Fibroblast of skin of right biceps (primary cell): ENCODE measurements around the gene RHBG.
"Not testable (repeated sequence)": the region's sequence is repeated elsewhere in the genome, so short reads cannot be mapped to it uniquely, and the experiment has no call there.

Experiments used
- DNase-seq: peaks from one replicate; pipeline ENCODE4 v3.0.0-alpha.2; 2013

RHBG gene, protein sequence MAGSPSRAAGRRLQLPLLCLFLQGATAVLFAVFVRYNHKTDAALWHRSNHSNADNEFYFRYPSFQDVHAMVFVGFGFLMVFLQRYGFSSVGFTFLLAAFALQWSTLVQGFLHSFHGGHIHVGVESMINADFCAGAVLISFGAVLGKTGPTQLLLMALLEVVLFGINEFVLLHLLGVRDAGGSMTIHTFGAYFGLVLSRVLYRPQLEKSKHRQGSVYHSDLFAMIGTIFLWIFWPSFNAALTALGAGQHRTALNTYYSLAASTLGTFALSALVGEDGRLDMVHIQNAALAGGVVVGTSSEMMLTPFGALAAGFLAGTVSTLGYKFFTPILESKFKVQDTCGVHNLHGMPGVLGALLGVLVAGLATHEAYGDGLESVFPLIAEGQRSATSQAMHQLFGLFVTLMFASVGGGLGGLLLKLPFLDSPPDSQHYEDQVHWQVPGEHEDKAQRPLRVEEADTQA

GRCh38 chr1:156368889-156369684, at the start of gene RHBG:
TSS of gene RHBG (plus strand) at chr1:156369211. CDS start at chr1:156369250, 39 bp downstream.
- no peak for DNase-seq

GRCh38 chr1:156319664-156320063, 49.3 kb upstream of the RHBG start:
- peak; percentile 19 for DNase-seq

- no peak for DNase-seq
These were observed 48.5 kb upstream of the RHBG start for GRCh38 chr1:156320560-156320959.

- peak; percentile 25 for DNase-seq
These were observed 45.8 kb upstream of the RHBG start for GRCh38 chr1:156323179-156323578.

GRCh38 chr1:156336242-156336641, 32.8 kb upstream of the RHBG start:
- DNase-seq, result no peak

DNA sequence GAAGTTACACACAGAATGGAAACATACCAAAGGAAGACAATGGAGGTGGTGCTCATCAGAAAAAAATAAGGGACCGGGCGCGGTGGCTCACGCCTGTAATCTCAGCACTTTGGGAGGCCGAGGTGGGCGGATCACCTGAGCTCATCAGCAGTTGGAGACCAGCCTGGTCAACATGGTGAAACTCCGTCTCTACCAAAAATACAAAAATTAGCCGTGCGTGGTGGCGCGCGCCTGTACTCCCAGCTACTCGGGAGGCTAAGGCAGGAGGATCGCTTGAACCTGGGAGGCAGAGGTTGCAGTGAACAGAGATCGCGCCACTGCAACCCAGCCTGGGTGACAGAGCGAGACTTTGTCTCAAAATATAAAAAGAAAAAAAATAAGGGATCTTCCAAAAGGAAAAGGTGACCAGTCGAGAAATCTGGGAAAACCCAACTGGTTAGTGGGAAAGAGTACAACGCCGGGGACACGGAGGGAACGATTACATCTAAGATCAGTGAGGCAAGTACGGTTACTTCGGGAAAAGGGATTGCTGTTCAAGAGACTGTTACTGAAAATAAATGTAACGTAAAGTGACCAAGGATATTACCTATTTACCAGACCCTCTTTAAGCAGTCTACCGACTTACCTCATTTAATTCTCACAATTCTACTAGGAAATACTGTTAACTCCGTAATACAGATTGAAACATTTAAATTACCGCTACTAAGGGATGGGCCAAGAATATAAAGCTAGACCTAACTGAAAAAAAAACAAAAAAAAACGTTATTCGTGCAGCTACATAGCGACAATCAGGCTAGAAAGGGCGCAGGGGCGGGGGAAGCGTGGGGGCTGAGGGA, 31.7 kb upstream of the RHBG start:
- DNase-seq, result no peak

DNA sequence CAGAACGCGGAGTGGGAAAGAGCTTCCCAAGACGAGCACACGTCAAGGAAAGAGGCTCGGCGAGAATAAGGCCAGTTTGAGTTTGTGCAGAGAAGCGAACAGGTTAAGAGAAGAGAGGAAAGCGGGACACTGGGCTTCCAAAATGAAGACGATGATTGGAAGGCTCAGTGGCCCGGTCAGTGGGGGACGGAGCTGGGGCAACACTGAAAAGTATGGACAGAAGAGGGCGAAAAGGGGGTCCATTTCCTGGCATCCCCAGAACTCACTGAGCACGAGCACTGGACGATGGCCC, 31.2 kb upstream of the RHBG start:
- no peak for DNase-seq

DNA sequence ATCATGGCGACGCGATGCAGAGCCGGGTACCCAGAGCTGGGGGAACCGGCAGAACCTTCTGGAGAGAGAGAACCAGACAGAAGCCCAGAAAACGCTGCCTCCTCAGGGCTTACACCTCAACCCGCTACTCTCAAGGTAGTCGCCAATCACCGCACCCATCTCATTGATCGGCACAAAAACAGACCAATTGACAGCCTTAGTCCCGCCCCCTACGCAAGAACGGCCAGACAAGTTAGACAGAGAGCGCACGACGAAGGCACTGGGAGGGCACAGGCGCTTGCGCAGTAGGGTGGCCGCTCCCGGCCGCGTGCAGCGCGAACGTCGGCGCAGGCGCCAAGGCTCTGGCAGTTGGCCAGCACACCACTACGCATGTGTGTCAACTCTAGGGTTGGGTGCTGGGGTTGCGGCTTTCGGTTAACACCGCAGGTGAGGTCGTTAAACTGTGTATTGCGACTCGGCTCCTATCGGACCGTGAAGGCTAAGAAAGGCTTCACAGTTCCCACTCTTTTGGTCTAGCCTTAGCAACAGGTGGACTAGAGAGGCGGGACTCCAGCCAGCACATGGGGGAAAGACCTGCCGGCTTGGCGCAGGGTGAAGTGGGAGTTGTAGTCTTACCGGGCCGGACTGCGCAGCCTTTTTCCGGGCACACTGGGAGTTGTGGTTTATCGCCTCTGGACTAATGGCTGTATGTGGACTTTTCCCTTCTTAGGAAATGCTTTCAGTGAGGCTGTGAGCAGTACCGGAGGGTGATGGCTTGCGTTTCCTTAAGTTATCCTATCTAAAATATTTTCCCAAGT, 30.6 kb upstream of the RHBG start, which contains the start of the genes CCT3 and TSACC:
TSS of gene CCT3 (minus strand) at position 113 of the 797 bp plus-strand sequence. CDS start at position 5, 108 bp downstream.
TSS of gene TSACC (plus strand) at position 347 of the 797 bp plus-strand sequence. CDS start 1,232 bp downstream, outside the sequence.
- peak; percentile 100 for DNase-seq

DNA sequence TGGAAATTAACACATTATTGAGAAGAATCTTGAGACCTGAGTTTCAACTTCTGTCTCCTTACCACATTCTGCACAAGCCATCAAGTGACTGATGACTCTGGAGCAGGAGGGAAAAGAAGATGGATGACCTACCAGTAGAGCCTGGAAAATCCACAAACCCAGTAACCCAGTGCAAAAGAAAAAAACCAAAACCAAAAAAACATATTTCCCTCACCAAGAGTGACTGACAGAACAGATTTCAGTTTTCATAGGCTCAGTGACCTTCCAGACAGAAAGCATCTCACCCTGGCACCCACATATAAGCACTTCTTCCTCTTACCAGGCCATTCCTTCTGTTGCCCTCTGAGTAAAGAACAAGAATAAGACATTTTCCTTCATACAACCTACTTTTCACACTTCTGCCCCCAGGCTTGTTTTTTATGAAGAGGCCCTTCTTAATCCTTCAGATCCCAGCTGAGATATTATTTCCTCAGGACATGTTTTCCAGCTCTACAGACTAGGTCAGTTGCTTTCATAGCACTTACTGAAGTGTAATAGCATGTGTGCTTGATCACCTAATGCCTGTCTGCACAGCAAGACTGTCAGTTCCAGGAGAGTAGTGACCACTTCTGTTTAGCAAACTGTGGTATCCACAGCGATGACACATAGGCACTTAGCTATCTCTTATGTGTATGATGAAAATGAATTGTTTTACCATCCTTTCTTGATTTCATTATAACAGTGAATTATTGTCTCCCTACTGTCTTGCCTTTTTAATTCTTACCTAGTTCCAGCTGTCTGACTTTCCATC, 26.6 kb upstream of the RHBG start:
- DNase-seq, result peak; percentile 17

DNA sequence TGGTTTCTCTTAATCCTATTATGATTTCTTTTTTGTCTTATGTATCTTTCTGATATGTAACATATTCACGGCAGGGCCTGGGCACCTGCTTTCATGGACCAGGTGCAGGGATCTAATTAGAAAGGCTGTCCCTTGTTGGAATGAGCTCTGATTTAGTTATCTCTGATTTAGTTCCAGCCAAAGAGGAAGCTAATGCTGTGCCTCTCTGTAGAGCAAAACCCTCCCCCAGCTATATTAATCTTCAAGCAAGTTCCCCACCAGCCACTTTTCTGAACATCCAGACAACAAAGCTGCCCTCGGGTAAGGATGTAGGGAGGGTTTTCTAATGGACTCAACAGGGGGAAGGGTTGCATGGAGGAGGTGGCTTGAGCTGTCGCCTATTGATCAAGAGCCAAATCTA, 24.6 kb upstream of the RHBG start:
- DNase-seq, result no peak

DNA sequence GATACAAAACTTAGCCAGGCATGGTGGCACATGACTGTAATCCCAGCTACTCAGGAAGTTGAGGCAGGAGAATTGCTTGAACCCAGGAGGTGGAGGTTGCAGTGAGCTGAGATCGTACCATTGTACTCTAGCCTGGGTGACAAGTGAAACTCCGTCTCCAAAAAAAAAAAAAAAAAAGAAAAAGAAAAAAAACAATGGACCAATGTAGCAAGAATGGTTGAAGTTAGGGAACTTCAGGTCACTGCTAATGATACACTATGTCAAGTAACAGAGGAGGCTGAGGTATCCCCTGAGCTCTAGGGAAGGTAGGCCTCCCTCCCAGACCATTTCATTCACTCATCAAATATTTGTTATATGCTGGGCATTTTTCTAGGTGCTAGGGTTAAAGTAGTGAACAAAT, 23.0 kb upstream of the RHBG start:
- not testable (repeated sequence) for DNase-seq

DNA sequence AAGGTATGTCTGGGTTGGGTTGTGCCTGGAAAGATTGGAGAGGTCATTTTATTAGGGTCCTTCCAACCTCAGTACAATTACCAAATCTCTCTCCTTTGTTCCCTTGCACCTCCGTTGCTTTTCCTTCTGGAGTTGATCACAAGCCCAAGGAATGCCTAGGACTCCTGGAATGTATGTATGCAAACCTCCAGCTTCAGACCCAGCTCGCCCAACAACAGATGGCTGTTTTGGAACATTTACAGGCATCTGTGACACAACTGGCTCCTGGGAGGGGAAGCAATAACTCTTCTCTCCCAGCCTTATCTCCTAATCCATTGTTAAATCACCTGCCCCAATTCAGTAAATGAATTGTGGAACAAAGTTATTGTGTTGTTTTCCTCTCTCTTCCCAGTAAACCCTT, 22.4 kb upstream of the RHBG start:
- peak; percentile 68 for DNase-seq

- DNase-seq, result peak; percentile 82
These were observed 21.7 kb upstream of the RHBG start for GRCh38 chr1:156347331-156347730.

DNA sequence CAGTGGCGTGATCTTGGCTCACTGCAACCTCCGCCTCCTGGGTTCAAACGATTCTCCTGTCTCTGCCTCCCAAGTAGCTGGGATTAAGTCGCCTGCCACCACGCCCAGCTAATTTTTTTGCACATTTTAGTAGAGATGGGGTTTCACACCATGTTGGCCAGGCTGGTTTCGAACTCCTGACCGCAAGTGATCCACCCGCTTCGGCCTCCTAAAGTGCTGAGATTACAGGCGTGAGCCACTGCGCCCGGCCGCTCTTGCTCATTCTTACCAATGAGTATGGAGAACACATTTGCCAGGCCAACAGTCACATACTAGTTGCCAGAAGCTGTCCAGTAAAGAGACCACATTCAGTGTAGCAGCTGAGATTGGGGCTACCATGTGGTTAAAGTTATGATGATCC, 16.5 kb upstream of the RHBG start:
- DNase-seq, result not testable (repeated sequence)

DNA sequence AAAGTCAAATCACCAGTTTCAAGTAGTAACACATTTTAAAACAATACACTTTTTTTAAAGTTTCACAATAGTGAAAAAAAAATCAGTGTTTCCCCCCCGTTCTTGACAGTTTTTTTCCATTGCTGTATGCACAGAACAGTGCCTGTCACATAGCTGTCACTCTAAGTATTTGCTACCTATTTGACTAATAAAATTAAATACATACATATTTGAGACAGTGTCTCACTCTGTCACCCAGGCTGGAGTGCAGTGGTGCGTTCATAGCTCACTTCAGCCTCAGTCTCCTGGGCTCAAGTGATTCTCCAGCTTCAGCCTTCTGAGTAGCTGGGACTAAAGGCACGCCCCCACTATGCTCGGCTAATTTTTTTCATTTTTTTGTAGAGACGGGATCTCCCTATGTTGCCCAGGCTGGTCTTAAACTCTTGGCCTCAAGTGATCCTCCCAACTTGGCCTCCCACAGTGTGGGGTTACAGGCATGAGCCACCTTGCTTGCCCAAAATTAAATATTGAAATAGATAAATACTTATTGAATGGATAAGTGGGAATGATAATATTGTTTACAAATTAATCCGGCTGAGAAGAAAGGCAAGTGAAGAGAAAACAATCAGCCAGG, 12.6 kb upstream of the RHBG start:
- no peak for DNase-seq

- DNase-seq, result peak; percentile 36
These were observed 12.0 kb upstream of the RHBG start for GRCh38 chr1:156356875-156357534.

- DNase-seq, result no peak
These were observed 11.0 kb upstream of the RHBG start for GRCh38 chr1:156357977-156358376.

- DNase-seq, result no peak
These were observed 10.4 kb upstream of the RHBG start for GRCh38 chr1:156358641-156359040.

GRCh38 chr1:156359249-156359648, 9.8 kb upstream of the RHBG start:
- DNase-seq, result no peak

DNA sequence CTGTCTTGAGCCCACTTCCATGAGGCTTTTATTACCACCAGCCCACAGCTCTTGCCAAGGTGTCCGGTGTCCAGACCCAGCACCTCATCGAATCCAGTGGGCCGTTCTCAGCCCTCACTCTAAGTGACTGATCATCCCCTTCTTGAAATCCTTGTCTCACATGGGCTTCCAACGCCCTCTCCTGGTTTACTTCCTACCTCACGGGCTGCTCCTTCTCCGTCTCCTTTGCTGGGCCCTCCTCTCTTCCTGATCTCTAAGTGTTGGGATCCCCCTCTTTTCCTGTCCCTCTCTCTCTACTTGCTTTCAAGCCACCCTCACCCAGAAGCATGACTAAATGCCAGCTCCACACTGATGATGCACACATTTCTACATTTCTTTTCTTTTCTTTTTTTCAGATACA, 9.0 kb upstream of the RHBG start:
- DNase-seq, result peak; percentile 27
